MCF 10A (cell line): ENCODE results near the gene TUBA8. TPM values are rescaled to one million over a fixed set of nuclear protein-coding genes. Genes with fewer than 3 reads are reported as not detected.

Source experiments
- BruUV-seq: library from RNA; stranded (reverse); fragments of 400-500 nt; replicated peaks from 2 replicates; lab custom pipeline; 2021; lab: Mats Ljungman, UMichigan
- CTCF ChIA-PET: fragments of 300-600 bp; sonication (Branson Sonifier 250); formaldehyde crosslinking; extraction: SDS; loops from one replicate; lab custom pipeline; 2021; ENCODE audit warnings: antibody characterized with exemption, inconsistent platforms; lab: Yijun Ruan, JAX
- POLR2A ChIA-PET: fragments of 300-600, 350-650 bp; sonication (Branson Sonifier 250); formaldehyde crosslinking; extraction: SDS; loops from one replicate; lab custom pipeline; 2020; ENCODE audit warnings: antibody characterized with exemption, inconsistent platforms; lab: Yijun Ruan, JAX
- DNase-seq: peaks from one replicate; pipeline ENCODE4 v3.0.0-alpha.2; 2018; ENCODE audit not compliant: unreplicated experiment
- H3K27ac Mint-ChIP-seq: one replicate; pipeline ENCODE4 v1.8.0; 2022; ENCODE audit warnings: mild to moderate bottlenecking, low read depth, mixed read lengths; ENCODE audit not compliant: unreplicated experiment
- H3K27me3 Mint-ChIP-seq: one replicate; pipeline ENCODE4 v1.8.0; 2022; ENCODE audit warnings: mixed read lengths; ENCODE audit not compliant: insufficient read depth, unreplicated experiment
- H3K36me3 Mint-ChIP-seq: one replicate; pipeline ENCODE4 v1.8.0; 2022; ENCODE audit warnings: mild to moderate bottlenecking, moderate library complexity, mixed read lengths; ENCODE audit not compliant: insufficient read depth, unreplicated experiment
- H3K4me1 Mint-ChIP-seq: one replicate; pipeline ENCODE4 v1.8.0; 2022; ENCODE audit warnings: mixed read lengths; ENCODE audit not compliant: insufficient read depth, unreplicated experiment
- H3K4me3 Mint-ChIP-seq: one replicate; pipeline ENCODE4 v1.8.0; 2022; ENCODE audit warnings: mild to moderate bottlenecking, moderate library complexity, mixed read lengths; ENCODE audit not compliant: unreplicated experiment
- H3K9me3 Mint-ChIP-seq: one replicate; pipeline ENCODE4 v1.8.0; 2022; ENCODE audit warnings: mixed read lengths; ENCODE audit not compliant: unreplicated experiment
- intact Hi-C: fragments of 100-400 bp; cut with micrococcal nuclease; formaldehyde crosslinking; loops from 2 replicates; pipeline ENCODE4 v1.14.1; 2022
- total RNA-seq: library from RNA; stranded (reverse); gene quantifications from 2 replicates; pipeline ENCODE4 v1.2.3, GENCODE V29; 2022
- TF ChIP-seq, protein P1 (sequence below): fragments of 200-600 bp; IDR thresholded peaks from one replicate; pipeline ENCODE4 v1.8.0; 2022; ENCODE audit warnings: antibody characterized with exemption, mild to moderate bottlenecking; ENCODE audit not compliant: unreplicated experiment

The TUBA8 gene
- total RNA-seq, 1 experiment from 2014 or later: not detected

DNA sequence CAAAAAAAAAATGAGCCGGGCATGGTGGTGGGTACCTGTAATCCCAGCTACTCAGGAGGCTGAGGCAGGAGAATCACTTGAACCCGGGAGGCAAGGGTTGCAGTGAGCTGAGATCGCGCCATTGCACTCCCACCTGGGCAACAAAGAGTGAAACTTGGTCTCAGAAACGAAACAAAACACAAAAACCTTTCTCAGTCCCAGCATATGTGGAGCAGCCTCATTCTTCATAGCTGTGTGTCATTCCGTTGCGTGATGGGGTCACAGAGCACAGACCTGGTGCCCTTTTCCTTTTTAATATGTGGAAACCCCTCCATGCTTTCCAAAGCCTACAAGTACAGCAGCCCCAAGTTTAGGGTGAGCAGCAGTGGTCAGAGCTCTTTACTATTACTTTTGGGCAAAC is 19.1 kb upstream of the TUBA8 start:
- ChIA-PET POLR2A (interaction anchor here (0.6 to 7.8 kb wide), 4 partner anchors 13 to 58 kb away, joined by 3 to 70 read pairs (median 4); partner anchors contain the start of gene PEX26), CTCF (interaction anchor here (1.1 to 6.6 kb wide), 5 partner anchors 13 to 350 kb away, joined by 3 to 48 read pairs (median 6); partner anchors contain the start of gene PEX26)
- H3K27ac Mint-ChIP-seq: peak overlapping the region; percentile 97
- BruUV-seq: no TSS peak
- DNase-seq: no peak
- intact Hi-C loops: no loop called here
- H3K9me3 Mint-ChIP-seq: no peaks in the 10 kb centered on the region
- TF ChIP-seq, protein P1, sequence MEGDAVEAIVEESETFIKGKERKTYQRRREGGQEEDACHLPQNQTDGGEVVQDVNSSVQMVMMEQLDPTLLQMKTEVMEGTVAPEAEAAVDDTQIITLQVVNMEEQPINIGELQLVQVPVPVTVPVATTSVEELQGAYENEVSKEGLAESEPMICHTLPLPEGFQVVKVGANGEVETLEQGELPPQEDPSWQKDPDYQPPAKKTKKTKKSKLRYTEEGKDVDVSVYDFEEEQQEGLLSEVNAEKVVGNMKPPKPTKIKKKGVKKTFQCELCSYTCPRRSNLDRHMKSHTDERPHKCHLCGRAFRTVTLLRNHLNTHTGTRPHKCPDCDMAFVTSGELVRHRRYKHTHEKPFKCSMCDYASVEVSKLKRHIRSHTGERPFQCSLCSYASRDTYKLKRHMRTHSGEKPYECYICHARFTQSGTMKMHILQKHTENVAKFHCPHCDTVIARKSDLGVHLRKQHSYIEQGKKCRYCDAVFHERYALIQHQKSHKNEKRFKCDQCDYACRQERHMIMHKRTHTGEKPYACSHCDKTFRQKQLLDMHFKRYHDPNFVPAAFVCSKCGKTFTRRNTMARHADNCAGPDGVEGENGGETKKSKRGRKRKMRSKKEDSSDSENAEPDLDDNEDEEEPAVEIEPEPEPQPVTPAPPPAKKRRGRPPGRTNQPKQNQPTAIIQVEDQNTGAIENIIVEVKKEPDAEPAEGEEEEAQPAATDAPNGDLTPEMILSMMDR: no peak
- no peaks in the 10 kb centered on the region for H3K27me3 Mint-ChIP-seq
- peak overlapping the region; percentile 75 for H3K4me3 Mint-ChIP-seq
- peaks cover 38% of the 10 kb centered on the region for H3K36me3 Mint-ChIP-seq
- peaks cover 14% of the 10 kb centered on the region for H3K4me1 Mint-ChIP-seq

DNA sequence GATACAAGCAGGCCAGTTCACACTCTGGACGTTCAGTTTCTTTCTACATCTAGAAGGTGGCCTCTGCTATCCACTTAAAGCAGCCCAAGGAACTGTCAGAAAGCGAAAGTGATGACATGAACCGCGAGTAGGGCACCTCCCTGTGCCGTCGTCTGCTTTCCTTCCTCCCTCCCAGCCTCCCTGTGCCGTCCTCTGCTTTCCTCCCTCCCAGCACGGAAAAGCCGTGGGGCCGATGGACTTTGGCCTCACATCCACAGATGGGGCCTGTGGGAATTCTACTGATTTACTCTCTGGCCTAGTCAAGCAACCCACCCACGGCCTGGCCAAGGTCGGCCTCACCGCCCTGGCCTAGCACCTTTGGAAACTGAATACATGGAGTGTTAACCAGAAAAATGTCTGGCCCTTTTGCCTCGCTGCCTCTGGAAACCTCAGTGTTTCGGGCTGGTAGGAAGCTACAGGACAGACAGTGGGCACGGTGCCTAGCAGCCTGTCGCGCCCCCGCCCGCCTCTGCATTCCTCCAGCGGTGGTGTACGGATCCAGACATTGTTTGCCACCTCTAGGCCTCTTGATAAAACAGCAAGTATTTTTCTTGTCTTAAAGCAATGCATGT is 18.6 kb upstream of the TUBA8 start:
- Mint-ChIP-seq H3K9me3 (no peaks in the 10 kb centered on the region), H3K27ac (peak overlapping the region; percentile 97), H3K4me1 (peaks cover 14% of the 10 kb centered on the region), H3K36me3 (peaks cover 32% of the 10 kb centered on the region), H3K27me3 (no peaks in the 10 kb centered on the region), H3K4me3 (peak overlapping the region; percentile 75)
- DNase-seq: peak; percentile 76
- ChIA-PET CTCF (interaction anchor here (0.6 to 6.6 kb wide), 9 partner anchors 12 to 1554 kb away, joined by 3 to 48 read pairs (median 3); partner anchors contain the start of gene PEX26), POLR2A (interaction anchor here (0.6 to 7.8 kb wide), 5 partner anchors 14 to 59 kb away, joined by 3 to 70 read pairs (median 3); partner anchors contain the start of gene PEX26)
- intact Hi-C loops: loop anchor here (1.0 kb wide), 1 partner anchor 262 kb away; no protein-coding TSS in a partner anchor
- BruUV-seq: no TSS peak
- TF ChIP-seq, protein P1: no peak

DNA sequence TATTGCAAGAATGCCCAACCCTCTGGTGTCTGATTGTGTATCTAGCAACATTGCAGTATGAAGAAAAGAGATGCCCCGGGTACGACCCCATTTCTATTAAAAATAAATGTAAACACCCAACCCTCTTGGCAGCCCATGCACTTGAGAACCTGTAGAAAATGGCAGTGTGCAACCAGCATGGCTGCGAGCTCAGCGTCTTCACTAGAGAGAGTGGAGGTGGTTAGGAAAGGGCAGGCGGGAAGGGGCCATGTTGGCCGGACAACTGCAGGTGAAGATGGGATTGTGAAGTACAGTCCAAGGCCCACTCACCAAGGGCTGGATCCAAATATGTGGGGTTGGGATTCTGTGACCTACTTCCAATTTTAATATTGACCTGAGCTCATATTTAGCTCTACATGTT is 16.9 kb upstream of the TUBA8 start:
- no TSS peak for BruUV-seq
- no peaks in the 10 kb centered on the region for H3K9me3 Mint-ChIP-seq

More for the DNA sequence above, 16.9 kb upstream of the TUBA8 start:
- TF ChIP-seq, protein P1: no peak
- no peak overlapping the region for H3K4me3 Mint-ChIP-seq
- ChIA-PET CTCF (interaction anchor here (0.6 to 1.3 kb wide), 2 partner anchors 263 to 541 kb away, joined by 3 to 4 read pairs; no protein-coding TSS in a partner anchor), POLR2A (interaction anchor here (7.8 kb wide), 1 partner anchor 16 kb away, joined by 70 read pairs; the partner anchor contains the start of gene PEX26)
- peaks cover 19% of the 10 kb centered on the region for H3K36me3 Mint-ChIP-seq
- intact Hi-C loops: no loop called here
- peaks cover 14% of the 10 kb centered on the region for H3K4me1 Mint-ChIP-seq
- H3K27me3 Mint-ChIP-seq: no peaks in the 10 kb centered on the region
- H3K27ac Mint-ChIP-seq: no peak overlapping the region
- no peak for DNase-seq
